ENCODE results near the gene ZNF385D. TPM values are rescaled to one million over a fixed set of nuclear protein-coding genes. Genes with fewer than 3 reads are reported as not detected.

Gene ZNF385D
- total and polyA plus RNA-seq, 2 of the 13 experiments (the other 11 are each of a cell fraction or from before 2014, with no cell fraction given) = not detected

DNA sequence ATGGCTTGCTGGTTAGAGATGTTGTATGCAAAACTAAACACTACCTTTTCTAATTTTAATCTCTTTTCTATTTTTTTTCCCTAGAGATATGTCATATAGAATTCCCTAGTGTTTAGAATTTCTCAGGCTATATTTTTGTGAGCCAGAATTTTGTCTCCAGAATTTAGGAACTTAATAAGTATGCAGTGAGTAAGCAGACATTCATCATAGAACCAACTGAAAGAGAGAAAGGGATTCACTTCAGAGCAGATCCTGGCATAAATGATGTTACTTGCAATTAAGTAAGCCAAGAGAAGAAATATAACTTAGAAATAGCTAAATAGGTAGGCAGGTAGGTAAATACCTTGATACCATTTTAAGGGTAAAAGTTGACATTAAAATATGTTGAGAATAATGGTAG is 288.9 kb downstream of the ZNF385D start:
- Histone ChIP-seq H3K79me2 (ENCODE audit: insufficient read depth, low read length) (no peaks in the 10 kb centered on the region), H3K27me3 (ENCODE audit: control insufficient read depth in 1 of 2, insufficient read depth in 2 of 2, low read length in 2 of 2) (no peaks in the 10 kb centered on the region; a peak in 1 of 5 replicates), H3K27ac (ENCODE audit: extremely low read length, insufficient read depth, low read length) (no peak overlapping the region), H3K9ac (ENCODE audit: insufficient read depth, low read depth, low read length) (no peak overlapping the region), H3K4me1 (ENCODE audit: insufficient read depth, low read length) (no peaks in the 10 kb centered on the region), H3K36me3 (replicated peaks in 1 of 2; ENCODE audit: control insufficient read depth in 1 of 2, insufficient read depth in 2 of 2, low read length in 2 of 2) (no peaks in the 10 kb centered on the region), H3K9me3 (ENCODE audit: low read length) (peaks cover 14% of the 10 kb centered on the region), H3K4me2 (ENCODE audit: low read depth, low read length) (no peak overlapping the region), H2AFZ (ENCODE audit: low read length) (no peak overlapping the region), H4K20me1 (ENCODE audit: insufficient read depth, low read length) (no peaks in the 10 kb centered on the region), H3K4me3 (replicated peaks in 1 of 3; ENCODE audit: insufficient read depth in 1 of 3, low read depth in 2 of 3, low read length in 3 of 3) (no peak overlapping the region)
- DNase-seq (ENCODE audit: low spot score) (no peak), ATAC-seq (no peak), FAIRE-seq (no peak)
- POLR2A ChIA-PET = no interaction called here
- CTCF ChIA-PET (ENCODE audit: low intra/inter-chr PET ratio, low total read pairs) = no interaction called here
- TF ChIP-seq SKI (IDR thresholded peaks at IDR 0.05; ENCODE audit: partially characterized antibody) (no peak), BHLHE40 (IDR thresholded peaks at IDR 0.05; ENCODE audit: low read length) (no peak), ZFYVE20 (CRISPR knock-in tag; IDR thresholded peaks at IDR 0.05; ENCODE audit: borderline replicate concordance, low read depth) (no peak), NFKBIZ (CRISPR knock-in tag; IDR thresholded peaks at IDR 0.05) (no peak), ESRRA (CRISPR knock-in tag; IDR thresholded peaks at IDR 0.05; ENCODE audit: low read depth) (no peak)
- TF ChIP-seq, protein P1, sequence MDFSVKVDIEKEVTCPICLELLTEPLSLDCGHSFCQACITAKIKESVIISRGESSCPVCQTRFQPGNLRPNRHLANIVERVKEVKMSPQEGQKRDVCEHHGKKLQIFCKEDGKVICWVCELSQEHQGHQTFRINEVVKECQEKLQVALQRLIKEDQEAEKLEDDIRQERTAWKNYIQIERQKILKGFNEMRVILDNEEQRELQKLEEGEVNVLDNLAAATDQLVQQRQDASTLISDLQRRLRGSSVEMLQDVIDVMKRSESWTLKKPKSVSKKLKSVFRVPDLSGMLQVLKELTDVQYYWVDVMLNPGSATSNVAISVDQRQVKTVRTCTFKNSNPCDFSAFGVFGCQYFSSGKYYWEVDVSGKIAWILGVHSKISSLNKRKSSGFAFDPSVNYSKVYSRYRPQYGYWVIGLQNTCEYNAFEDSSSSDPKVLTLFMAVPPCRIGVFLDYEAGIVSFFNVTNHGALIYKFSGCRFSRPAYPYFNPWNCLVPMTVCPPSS (IDR thresholded peaks at IDR 0.05) = no peak
- intact Hi-C loops (cut with micrococcal nuclease; ENCODE audit: unreplicated experiment) (no loop called here), in situ Hi-C loops (cut with HindIII; ENCODE audit: extremely low pct_ligation_motif_present, low pct_unique_long_range_greater_than_20kb) (no loop called here)
- BruUV-seq (replicated peaks) = no TSS peak

DNA sequence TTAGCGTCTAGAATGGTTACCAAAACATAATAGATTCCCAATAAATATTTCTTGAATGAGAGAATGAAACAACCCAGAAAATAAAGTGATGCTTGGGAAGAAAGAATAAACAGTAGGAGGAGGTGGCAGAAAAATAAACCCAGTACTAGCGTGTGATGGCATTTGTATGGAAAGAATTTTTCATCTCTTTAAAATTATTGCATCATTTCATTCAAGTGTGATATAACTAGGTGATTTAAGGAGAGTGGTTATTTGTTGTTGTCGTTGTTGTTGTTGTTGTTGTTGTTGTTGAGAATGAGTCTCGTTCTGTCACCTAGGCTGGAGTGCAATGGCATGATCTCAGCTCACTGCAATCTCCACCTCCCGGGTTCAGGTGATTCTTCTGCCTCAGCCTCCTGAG is 293.9 kb downstream of the ZNF385D start:
- FAIRE-seq = no peak
- no peaks in the 10 kb centered on the region for H3K79me2 ChIP-seq (ENCODE audit: insufficient read depth, low read length)
- no peaks in the 10 kb centered on the region for H3K4me1 ChIP-seq (ENCODE audit: insufficient read depth, low read length)
- H3K27ac ChIP-seq (ENCODE audit: extremely low read length, insufficient read depth, low read length) = no peak overlapping the region
- 10% methylated on average over 5 of the region's 5 CpGs for WGBS (ENCODE audit: low lambda C conversion rate)
- ATAC-seq = no peak
- H3K4me2 ChIP-seq (ENCODE audit: low read depth, low read length) = no peak overlapping the region
- H3K4me3 ChIP-seq (replicated peaks in 1 of 3; ENCODE audit: insufficient read depth in 1 of 3, low read depth in 2 of 3, low read length in 3 of 3) = no peak overlapping the region
- peaks cover 27% of the 10 kb centered on the region for H3K9me3 ChIP-seq (ENCODE audit: low read length)
- in situ Hi-C loops (cut with HindIII; ENCODE audit: extremely low pct_ligation_motif_present, low pct_unique_long_range_greater_than_20kb) = no loop called here
- H3K27me3 ChIP-seq (ENCODE audit: control insufficient read depth in 1 of 2, insufficient read depth in 2 of 2, low read length in 2 of 2) = no peaks in the 10 kb centered on the region; a peak in 1 of 5 replicates
- no peak overlapping the region for H3K9ac ChIP-seq (ENCODE audit: insufficient read depth, low read depth, low read length)
- BruUV-seq (replicated peaks) = no TSS peak
- CTCF ChIA-PET (ENCODE audit: low intra/inter-chr PET ratio, low total read pairs) = no interaction called here
- H4K20me1 ChIP-seq (ENCODE audit: insufficient read depth, low read length) = no peaks in the 10 kb centered on the region
- POLR2A ChIA-PET = no interaction called here
- intact Hi-C loops (cut with micrococcal nuclease; ENCODE audit: unreplicated experiment) = no loop called here
- no peak overlapping the region for H2AFZ ChIP-seq (ENCODE audit: low read length)
- no peaks in the 10 kb centered on the region for H3K36me3 ChIP-seq (replicated peaks in 1 of 2; ENCODE audit: control insufficient read depth in 1 of 2, insufficient read depth in 2 of 2, low read length in 2 of 2)
- no peak for DNase-seq (ENCODE audit: low spot score)
- TF ChIP-seq, protein P2, sequence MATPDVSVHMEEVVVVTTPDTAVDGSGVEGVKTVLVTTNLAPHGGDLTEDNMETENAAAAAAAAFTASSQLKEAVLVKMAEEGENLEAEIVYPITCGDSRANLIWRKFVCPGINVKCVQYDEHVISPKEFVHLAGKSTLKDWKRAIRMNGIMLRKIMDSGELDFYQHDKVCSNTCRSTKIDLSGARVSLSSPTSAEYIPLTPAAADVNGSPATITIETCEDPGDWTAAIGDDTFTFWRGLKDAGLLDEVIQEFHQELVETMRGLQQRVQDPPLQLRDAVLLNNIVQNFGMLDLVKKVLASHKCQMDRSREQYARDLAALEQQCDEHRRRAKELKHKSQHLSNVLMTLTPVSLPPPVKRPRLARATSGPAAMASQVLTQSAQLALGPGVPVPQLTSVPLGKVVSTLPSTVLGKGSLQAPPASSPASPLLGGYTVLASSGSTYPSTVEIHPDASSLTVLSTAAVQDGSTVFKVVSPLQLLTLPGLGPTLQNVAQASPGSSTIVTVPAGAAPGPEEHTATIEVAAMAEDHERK (CRISPR knock-in tag; IDR thresholded peaks at IDR 0.05; ENCODE audit: low read depth) = no peak
- TF ChIP-seq MEF2D (CRISPR knock-in tag; IDR thresholded peaks at IDR 0.05) (no peak), ATF7 (IDR thresholded peaks at IDR 0.05) (peak; percentile 72), ATF7 (CRISPR knock-in tag; IDR thresholded peaks at IDR 0.05) (no peak)

Data from HepG2 (cell line).